Osteoblast (primary cell): ENCODE results near the gene ZC3H12A. TPM values are rescaled to one million over a fixed set of nuclear protein-coding genes. Genes with fewer than 3 reads are reported as not detected.

Source experiments
- DNase-seq: peaks from one replicate; pipeline ENCODE4 v3.0.0; 2011; ENCODE audit warnings: low spot score, mixed read lengths; ENCODE audit not compliant: insufficient read length; ENCODE audit errors: missing footprints
- H2AFZ ChIP-seq: 2 replicates; pipeline ENCODE4 v1.6.0; 2011; ENCODE audit warnings: mild to moderate bottlenecking, low read length
- H3K27ac ChIP-seq: 2 replicates; pipeline ENCODE4 v1.5.1; 2011; ENCODE audit warnings: mild to moderate bottlenecking, low read depth, low read length, moderate library complexity
- H3K27me3 ChIP-seq: 2 replicates; pipeline ENCODE4 v1.6.0; 2012; ENCODE audit warnings: mild to moderate bottlenecking, control low read depth, inconsistent platforms, low read length, moderate library complexity; ENCODE audit not compliant: insufficient read depth
- H3K36me3 ChIP-seq: 2 replicates; pipeline ENCODE4 v1.5.1; 2011; ENCODE audit warnings: mild to moderate bottlenecking, low read length, control low read depth, moderate library complexity; ENCODE audit not compliant: insufficient read depth
- H3K4me1 ChIP-seq: 2 replicates; pipeline ENCODE4 v1.5.1; 2011; ENCODE audit warnings: mild to moderate bottlenecking, low read length, control low read depth, moderate library complexity; ENCODE audit not compliant: insufficient read depth
- H3K4me2 ChIP-seq: 2 replicates; pipeline ENCODE4 v1.6.0; 2011; ENCODE audit warnings: mild to moderate bottlenecking, low read length; ENCODE audit not compliant: insufficient read depth
- H3K4me3 ChIP-seq: fragments of 200-600 bp; sonication (generic); 3 replicates; pipeline ENCODE4 v1.5.1; 2012; ENCODE audit warnings: mild to moderate bottlenecking, low read length, inconsistent platforms; ENCODE audit not compliant: insufficient read depth
- H3K79me2 ChIP-seq: 2 replicates; pipeline ENCODE4 v1.6.0; 2012; ENCODE audit warnings: mild to moderate bottlenecking, low read length, control low read depth, inconsistent platforms; ENCODE audit not compliant: insufficient read depth
- H3K9me3 ChIP-seq: 2 replicates; pipeline ENCODE4 v1.5.1; 2011; ENCODE audit warnings: low read depth, low read length, control low read depth
- H4K20me1 ChIP-seq: 2 replicates; pipeline ENCODE4 v1.6.0; 2012; ENCODE audit warnings: mild to moderate bottlenecking, low read length, control low read depth; ENCODE audit not compliant: insufficient read depth
- total RNA-seq: library from RNA; depleted of rRNA; stranded (reverse); fragments of >200 nt; gene quantifications from 2 replicates; pipeline ENCODE4 v1.2.3, GENCODE V29; 2012
- TF ChIP-seq, protein P1 (sequence below): IDR thresholded peaks from 2 replicates; pipeline ENCODE4 v1.5.1; 2011; ENCODE audit warnings: mild to moderate bottlenecking, low read depth, low read length, moderate library complexity; ENCODE audit errors: extremely low read depth

Gene ZC3H12A
- total RNA-seq, 1 donor = 13.0 TPM

DNA sequence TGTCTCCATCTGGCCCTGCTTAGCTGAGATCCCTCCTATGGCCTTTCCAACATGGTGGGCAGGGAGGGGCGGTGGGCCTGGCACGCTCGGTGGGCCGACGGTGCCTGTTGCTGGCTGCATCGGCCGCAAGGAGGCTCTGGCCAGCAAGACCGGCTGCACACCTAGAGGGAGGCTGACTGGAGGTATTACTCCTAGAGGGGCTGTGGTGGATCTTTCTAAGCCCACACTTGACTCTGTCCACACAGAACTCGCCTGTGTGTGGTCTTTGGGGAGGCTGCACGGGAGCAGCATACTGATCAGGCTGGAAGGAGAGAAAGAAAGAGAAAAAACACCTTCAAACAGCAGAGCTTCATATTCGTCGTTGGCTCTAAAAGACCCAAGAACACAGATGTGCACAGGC lies 41.7 kb upstream of the ZC3H12A start:
- H3K79me2 ChIP-seq = no peaks in the 10 kb centered on the region
- H4K20me1 ChIP-seq = no peaks in the 10 kb centered on the region
- H3K4me1 ChIP-seq = no peaks in the 10 kb centered on the region
- H2AFZ ChIP-seq = no peak overlapping the region
- no peaks in the 10 kb centered on the region for H3K9me3 ChIP-seq
- no peak overlapping the region for H3K4me3 ChIP-seq
- H3K27ac ChIP-seq = no peak overlapping the region
- DNase-seq = no peak
- peaks cover 15% of the 10 kb centered on the region for H3K27me3 ChIP-seq
- no peak overlapping the region for H3K4me2 ChIP-seq
- H3K36me3 ChIP-seq = no peaks in the 10 kb centered on the region
- TF ChIP-seq, protein P1, sequence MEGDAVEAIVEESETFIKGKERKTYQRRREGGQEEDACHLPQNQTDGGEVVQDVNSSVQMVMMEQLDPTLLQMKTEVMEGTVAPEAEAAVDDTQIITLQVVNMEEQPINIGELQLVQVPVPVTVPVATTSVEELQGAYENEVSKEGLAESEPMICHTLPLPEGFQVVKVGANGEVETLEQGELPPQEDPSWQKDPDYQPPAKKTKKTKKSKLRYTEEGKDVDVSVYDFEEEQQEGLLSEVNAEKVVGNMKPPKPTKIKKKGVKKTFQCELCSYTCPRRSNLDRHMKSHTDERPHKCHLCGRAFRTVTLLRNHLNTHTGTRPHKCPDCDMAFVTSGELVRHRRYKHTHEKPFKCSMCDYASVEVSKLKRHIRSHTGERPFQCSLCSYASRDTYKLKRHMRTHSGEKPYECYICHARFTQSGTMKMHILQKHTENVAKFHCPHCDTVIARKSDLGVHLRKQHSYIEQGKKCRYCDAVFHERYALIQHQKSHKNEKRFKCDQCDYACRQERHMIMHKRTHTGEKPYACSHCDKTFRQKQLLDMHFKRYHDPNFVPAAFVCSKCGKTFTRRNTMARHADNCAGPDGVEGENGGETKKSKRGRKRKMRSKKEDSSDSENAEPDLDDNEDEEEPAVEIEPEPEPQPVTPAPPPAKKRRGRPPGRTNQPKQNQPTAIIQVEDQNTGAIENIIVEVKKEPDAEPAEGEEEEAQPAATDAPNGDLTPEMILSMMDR = no peak

DNA sequence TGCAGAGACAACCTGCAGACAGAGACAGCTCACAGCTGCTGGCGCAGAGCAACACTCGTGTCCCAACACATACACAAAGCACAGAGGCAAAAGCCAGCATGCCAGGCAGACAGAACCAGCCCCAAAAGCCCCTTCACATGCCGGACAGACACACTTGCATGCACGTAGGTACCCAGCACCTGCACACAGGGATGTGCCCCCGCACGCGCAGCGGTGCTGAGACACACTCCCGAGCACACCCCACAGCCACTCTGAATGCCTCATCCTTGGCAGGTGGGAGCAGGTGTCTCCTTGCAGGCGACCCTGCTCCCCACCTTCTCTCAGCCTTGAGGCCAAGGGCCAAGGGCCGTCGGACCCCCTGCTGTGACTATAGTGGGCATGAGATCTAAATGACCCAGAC lies 41.2 kb upstream of the ZC3H12A start:
- H3K27me3 ChIP-seq = peaks cover 19% of the 10 kb centered on the region
- no peak overlapping the region for H3K4me3 ChIP-seq
- no peak overlapping the region for H3K27ac ChIP-seq
- H4K20me1 ChIP-seq = no peaks in the 10 kb centered on the region
- no peak overlapping the region for H2AFZ ChIP-seq
- no peak overlapping the region for H3K4me2 ChIP-seq
- H3K79me2 ChIP-seq = no peaks in the 10 kb centered on the region
- H3K36me3 ChIP-seq = no peaks in the 10 kb centered on the region
- TF ChIP-seq, protein P1 = no peak
- H3K4me1 ChIP-seq = no peaks in the 10 kb centered on the region
- H3K9me3 ChIP-seq = no peaks in the 10 kb centered on the region
- DNase-seq = no peak

DNA sequence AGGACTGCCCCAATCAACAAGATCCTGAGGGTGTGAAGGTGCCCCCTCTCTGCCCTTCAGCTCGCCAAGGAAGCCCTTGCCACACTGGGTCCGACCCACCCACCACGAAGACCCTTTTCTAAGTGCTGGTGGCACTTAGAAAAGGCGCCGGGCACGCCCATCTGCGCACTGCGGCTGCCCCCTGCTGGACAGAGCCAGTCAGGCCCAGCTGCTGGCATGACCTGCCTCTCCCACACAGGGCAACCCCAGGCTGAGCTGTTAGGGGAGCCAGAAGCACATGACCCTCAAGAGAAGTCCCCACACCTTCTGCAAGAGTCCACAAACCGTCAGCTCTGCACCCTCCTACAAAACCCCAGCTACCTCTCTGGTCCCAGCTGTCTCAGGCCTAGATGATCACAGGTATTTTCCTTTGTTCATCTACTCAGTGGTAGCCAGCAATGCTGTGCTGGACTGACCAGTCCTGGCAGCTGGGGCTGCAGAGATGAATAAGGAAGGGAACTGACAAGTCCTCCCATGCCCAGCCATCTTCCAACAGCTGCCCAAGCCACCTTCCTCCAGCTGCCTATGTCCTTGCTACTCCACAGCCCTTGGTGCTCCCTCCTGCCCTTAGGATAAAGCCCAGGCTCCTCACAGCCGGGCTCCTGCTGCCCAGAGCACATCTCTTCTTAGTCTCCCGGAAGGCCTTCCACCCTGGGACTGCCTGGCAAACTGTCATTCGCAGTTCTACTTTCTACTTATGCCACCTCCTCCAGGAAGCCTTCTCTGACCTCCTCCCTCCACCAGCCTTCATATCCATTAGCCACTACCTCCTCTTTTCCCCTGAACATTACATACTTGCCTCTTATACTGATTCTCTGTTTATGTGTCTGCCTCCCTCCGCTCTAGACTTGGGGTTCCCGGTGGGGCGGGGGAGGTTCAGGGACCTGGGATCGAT lies 39.8 kb upstream of the ZC3H12A start:
- H4K20me1 ChIP-seq = no peaks in the 10 kb centered on the region
- TF ChIP-seq, protein P1 = peak; percentile 87
- no peak overlapping the region for H3K4me3 ChIP-seq
- H3K4me2 ChIP-seq = no peak overlapping the region
- H3K27me3 ChIP-seq = peaks cover 20% of the 10 kb centered on the region
- no peaks in the 10 kb centered on the region for H3K9me3 ChIP-seq
- no peaks in the 10 kb centered on the region for H3K36me3 ChIP-seq
- DNase-seq = peak; percentile 98
- no peak overlapping the region for H3K27ac ChIP-seq
- no peak overlapping the region for H2AFZ ChIP-seq
- H3K4me1 ChIP-seq = no peaks in the 10 kb centered on the region
- H3K79me2 ChIP-seq = no peaks in the 10 kb centered on the region

DNA sequence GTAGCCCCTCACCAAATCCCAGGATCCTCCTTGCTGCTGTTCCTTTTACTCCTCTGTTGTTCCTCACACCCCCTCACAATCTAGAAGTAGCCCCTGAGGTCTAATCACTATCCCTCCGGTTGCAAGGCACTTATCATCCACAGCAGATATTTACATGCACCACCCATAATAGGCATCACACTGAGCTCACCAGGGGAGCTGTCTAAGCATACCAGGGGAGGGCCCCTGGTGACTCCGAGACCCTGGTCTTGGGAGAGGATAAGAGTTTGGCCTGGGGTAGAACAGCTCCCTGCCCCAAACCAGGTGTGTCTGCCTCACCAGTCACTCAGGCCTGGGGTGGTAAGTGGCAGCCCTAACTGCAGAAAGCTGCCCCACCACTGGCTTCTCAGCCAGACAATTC lies 37.3 kb upstream of the ZC3H12A start:
- Histone ChIP-seq H3K36me3 (no peaks in the 10 kb centered on the region), H3K27me3 (peaks cover 23% of the 10 kb centered on the region), H3K27ac (no peak overlapping the region), H4K20me1 (no peaks in the 10 kb centered on the region), H2AFZ (no peak overlapping the region), H3K4me1 (no peaks in the 10 kb centered on the region), H3K4me3 (no peak overlapping the region), H3K4me2 (no peak overlapping the region), H3K79me2 (no peaks in the 10 kb centered on the region), H3K9me3 (no peaks in the 10 kb centered on the region)
- TF ChIP-seq, protein P1 = no peak
- DNase-seq = no peak
